PC-9 (cell line): ENCODE measurements around the gene DMRTA2. TPM values are rescaled to one million over a fixed set of nuclear protein-coding genes. Genes with fewer than 3 reads are reported as not detected.

Experiments
- BruUV-seq: library from RNA; stranded (reverse); fragments of 400-500 nt; replicated peaks from 2 replicates; lab custom pipeline; 2021; lab: Mats Ljungman, UMichigan
- CTCF ChIA-PET: fragments of 300-600 bp; sonication (Branson Sonifier 250); formaldehyde crosslinking; loops from one replicate; lab custom pipeline; 2022; ENCODE audit warnings: antibody characterized with exemption; lab: Charles Lee
- POLR2A ChIA-PET: fragments of 300-600 bp; sonication (Branson Sonifier 250); formaldehyde crosslinking; loops from one replicate; lab custom pipeline; 2022; ENCODE audit warnings: antibody characterized with exemption; ENCODE audit not compliant: unreplicated experiment; lab: Charles Lee
- DNase-seq, 2 experiments: peaks; one replicate each; pipeline versions ENCODE4 v3.0.0 to v3.0.0-alpha.2; 2015 to 2022; ENCODE audit warnings: mixed read lengths in 1 of 2
- H2AFZ ChIP-seq: fragments of 200-600 bp; sonication (generic); 2 replicates; pipeline ENCODE4 v1.8.1; 2017; ENCODE audit warnings: antibody characterized with exemption
- H3F3A ChIP-seq: fragments of 200-600 bp; sonication (generic); 2 replicates; pipeline ENCODE4 v1.8.1; 2017; ENCODE audit warnings: antibody characterized with exemption, mild to moderate bottlenecking, low read depth; ENCODE audit not compliant: insufficient read depth
- H3K27ac ChIP-seq: fragments of 200-600 bp; sonication (generic); 2 replicates; pipeline ENCODE4 v1.6.1; 2016; ENCODE audit warnings: mixed run types
- H3K27me3 ChIP-seq: fragments of 200-600 bp; sonication (generic); 2 replicates; pipeline ENCODE4 v1.6.1; 2016; ENCODE audit warnings: low read depth, mixed run types; ENCODE audit not compliant: insufficient read depth
- H3K36me3 ChIP-seq: fragments of 200-600 bp; sonication (generic); 2 replicates; pipeline ENCODE4 v1.6.1; 2016; ENCODE audit warnings: low read depth, mixed run types
- H3K4me1 ChIP-seq: fragments of 200-600 bp; sonication (generic); replicated peaks from 2 replicates; pipeline ENCODE4 v1.6.1; 2016; ENCODE audit warnings: mixed run types; ENCODE audit not compliant: insufficient read depth
- H3K4me2 ChIP-seq: fragments of 200-600 bp; sonication (generic); 2 replicates; pipeline ENCODE4 v1.6.1; 2017; ENCODE audit warnings: mixed run types
- H3K4me3 ChIP-seq: fragments of 200-600 bp; sonication (generic); 2 replicates; pipeline ENCODE4 v1.6.1; 2016; ENCODE audit warnings: mixed run types
- H3K79me2 ChIP-seq: fragments of 200-600 bp; sonication (generic); 2 replicates; pipeline ENCODE4 v1.6.1; 2017; ENCODE audit warnings: low read depth, mixed run types
- H3K9me2 ChIP-seq: fragments of 200-600 bp; sonication (generic); 2 replicates; pipeline ENCODE4 v1.8.1; 2017; ENCODE audit warnings: mild to moderate bottlenecking; ENCODE audit not compliant: insufficient read depth
- H3K9me3 ChIP-seq: fragments of 200-600 bp; sonication (generic); 2 replicates; pipeline ENCODE4 v1.8.1; 2016; ENCODE audit warnings: low read depth; ENCODE audit not compliant: insufficient read depth
- H4K20me1 ChIP-seq: fragments of 200-600 bp; sonication (generic); 2 replicates; pipeline ENCODE4 v1.8.1; 2017; ENCODE audit not compliant: insufficient read depth
- EZH2 ChIP-seq: fragments of 200-600 bp; sonication (generic); IDR thresholded peaks from 2 replicates; pipeline ENCODE4 v1.8.0; 2017; ENCODE audit warnings: antibody characterized with exemption, low read depth
- intact Hi-C: fragments of 100-400 bp; cut with micrococcal nuclease; formaldehyde crosslinking; loops from one replicate; pipeline ENCODE4 v1.10.0; 2022; ENCODE audit not compliant: unreplicated experiment
- total RNA-seq: library from RNA; stranded (reverse); gene quantifications from 2 replicates; pipeline ENCODE4 v1.2.3, GENCODE V29; 2021
- TF ChIP-seq, protein P1 (sequence below): fragments of 200-600 bp; sonication (generic); conservative IDR thresholded peaks from 2 replicates; pipeline ENCODE4 v1.6.1; 2017; ENCODE audit warnings: mixed run types, antibody characterized with exemption, mild to moderate bottlenecking, moderate library complexity

DMRTA2 gene
- total RNA-seq, 1 experiment from 2014 or later: not detected

DNA sequence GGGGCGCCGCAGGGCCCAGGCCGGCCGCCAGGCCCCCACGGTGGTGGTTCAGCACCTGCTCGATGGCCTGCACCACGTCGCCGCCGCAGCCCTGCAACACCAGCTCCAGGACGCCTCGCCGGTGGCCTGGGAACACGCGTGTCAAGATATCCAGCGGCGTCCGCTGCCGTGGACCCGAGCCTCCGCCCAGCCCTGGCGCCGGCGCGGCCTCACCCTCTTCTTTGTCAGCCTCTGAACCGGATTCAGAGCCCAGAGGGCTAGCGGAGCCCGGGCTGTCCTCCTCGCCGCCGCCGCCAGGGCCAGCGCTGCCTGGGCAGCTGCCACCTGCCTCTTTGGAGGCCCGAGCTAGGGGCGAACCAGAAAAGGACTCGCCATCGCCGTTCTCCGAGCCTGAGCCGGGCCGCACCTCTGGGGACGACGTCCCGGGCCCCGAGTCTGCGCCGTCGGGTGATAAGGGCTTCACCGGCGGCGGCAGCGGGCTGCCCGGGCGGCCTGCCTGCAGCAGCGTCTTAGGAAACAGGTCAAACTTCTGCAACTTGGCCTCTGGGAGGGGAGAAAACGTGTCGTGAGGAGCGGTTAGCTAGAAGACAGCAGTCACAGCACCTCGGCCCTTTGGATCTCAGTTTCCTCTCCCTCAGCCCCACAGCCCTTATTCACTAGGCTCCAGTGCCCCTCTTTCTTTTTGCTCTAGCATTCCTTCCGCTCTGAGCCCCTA lies 3.9 kb downstream of the DMRTA2 start:
- DNase-seq: no peak
- no peaks in the 10 kb centered on the region for H3K9me3 ChIP-seq
- H3K9me2 ChIP-seq: no peaks in the 10 kb centered on the region
- POLR2A ChIA-PET: no interaction called here
- intact Hi-C loops: no loop called here
- no peak overlapping the region for H2AFZ ChIP-seq
- H3F3A ChIP-seq: no peaks in the 10 kb centered on the region; the same call in 1 of the 2 replicates
- H3K79me2 ChIP-seq: no peaks in the 10 kb centered on the region
- CTCF ChIA-PET: no interaction called here
- no TSS peak for BruUV-seq
- H4K20me1 ChIP-seq: no peaks in the 10 kb centered on the region
- TF ChIP-seq, protein P1, sequence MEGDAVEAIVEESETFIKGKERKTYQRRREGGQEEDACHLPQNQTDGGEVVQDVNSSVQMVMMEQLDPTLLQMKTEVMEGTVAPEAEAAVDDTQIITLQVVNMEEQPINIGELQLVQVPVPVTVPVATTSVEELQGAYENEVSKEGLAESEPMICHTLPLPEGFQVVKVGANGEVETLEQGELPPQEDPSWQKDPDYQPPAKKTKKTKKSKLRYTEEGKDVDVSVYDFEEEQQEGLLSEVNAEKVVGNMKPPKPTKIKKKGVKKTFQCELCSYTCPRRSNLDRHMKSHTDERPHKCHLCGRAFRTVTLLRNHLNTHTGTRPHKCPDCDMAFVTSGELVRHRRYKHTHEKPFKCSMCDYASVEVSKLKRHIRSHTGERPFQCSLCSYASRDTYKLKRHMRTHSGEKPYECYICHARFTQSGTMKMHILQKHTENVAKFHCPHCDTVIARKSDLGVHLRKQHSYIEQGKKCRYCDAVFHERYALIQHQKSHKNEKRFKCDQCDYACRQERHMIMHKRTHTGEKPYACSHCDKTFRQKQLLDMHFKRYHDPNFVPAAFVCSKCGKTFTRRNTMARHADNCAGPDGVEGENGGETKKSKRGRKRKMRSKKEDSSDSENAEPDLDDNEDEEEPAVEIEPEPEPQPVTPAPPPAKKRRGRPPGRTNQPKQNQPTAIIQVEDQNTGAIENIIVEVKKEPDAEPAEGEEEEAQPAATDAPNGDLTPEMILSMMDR: no peak
- TF ChIP-seq EZH2: no peak
- H3K27me3 ChIP-seq: peaks cover 25% of the 10 kb centered on the region
- H3K27ac ChIP-seq: no peak overlapping the region
- H3K4me2 ChIP-seq: no peak overlapping the region
- H3K4me3 ChIP-seq: no peak overlapping the region
- H3K36me3 ChIP-seq: no peaks in the 10 kb centered on the region
- no peaks in the 10 kb centered on the region for H3K4me1 ChIP-seq

DNA sequence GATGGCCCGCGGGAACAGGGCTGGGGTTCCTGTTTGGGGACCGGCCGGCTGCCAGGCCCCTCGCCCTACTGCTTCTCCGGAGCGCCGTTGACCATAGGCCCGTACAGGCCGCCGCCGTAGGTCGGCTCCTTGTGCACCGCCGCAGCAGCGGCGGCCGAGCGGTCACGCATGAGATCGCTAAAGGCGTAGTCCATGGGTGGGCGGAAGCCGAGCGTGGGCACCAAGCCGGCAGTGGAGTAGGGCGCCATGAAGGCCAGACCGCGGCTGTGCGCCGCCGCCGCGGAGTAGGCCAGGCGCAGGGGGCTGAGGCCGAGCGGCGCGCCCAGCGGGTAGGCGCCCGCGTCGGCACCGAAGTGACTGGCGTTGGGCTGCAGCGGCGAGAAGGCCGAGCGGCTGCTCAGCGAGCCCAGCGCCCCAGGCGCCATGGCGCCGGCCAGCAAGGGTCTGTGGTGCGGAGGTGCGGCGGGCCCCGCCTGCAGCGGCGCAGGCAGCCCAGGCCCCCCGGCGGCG lies 4.6 kb downstream of the DMRTA2 start:
- ChIA-PET POLR2A (no interaction called here), CTCF (no interaction called here)
- Histone ChIP-seq H3K4me1 (no peaks in the 10 kb centered on the region), H3K79me2 (no peaks in the 10 kb centered on the region), H3K9me2 (no peaks in the 10 kb centered on the region), H2AFZ (no peak overlapping the region), H3K36me3 (no peaks in the 10 kb centered on the region), H3K4me3 (no peak overlapping the region), H3F3A (no peaks in the 10 kb centered on the region; the same call in 1 of the 2 replicates), H3K9me3 (no peaks in the 10 kb centered on the region), H3K27ac (no peak overlapping the region), H4K20me1 (no peaks in the 10 kb centered on the region), H3K27me3 (peaks cover 31% of the 10 kb centered on the region), H3K4me2 (no peak overlapping the region)
- no TSS peak for BruUV-seq
- intact Hi-C loops: no loop called here
- DNase-seq: no peak
- TF ChIP-seq, protein P1: no peak
- TF ChIP-seq EZH2: no peak

DNA sequence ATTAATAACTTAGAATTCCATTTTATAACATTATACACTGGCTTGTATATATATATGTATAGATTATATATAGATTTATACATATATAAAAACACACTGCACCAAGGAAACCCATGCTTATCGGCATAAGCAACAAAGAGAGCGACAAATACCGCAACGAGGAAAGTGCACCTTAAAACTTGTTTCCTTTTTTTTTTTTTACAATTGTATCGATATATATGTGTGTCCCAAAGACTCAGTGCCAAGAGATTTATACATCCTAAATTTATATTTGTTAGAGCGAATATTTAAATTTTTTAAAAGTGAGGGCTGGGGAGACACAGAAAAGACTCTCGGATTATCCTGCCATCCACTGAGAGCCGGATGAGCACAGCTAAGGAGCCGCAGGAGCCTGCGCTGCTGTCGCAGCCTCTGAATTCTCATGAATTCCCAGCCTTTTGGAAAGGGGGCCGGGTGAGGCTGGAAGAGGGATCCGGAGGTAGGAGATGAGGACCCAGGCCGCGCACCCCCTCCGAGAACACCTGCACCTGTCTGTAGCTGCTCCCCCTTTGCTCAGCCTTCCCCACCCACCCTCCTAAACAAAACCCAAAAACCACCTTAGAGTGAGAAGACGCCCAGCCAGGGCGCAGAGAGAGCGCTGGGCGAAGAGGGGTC lies 5.2 kb downstream of the DMRTA2 start:
- Histone ChIP-seq H3K79me2 (no peaks in the 10 kb centered on the region), H2AFZ (no peak overlapping the region), H3K4me1 (no peaks in the 10 kb centered on the region), H3K36me3 (no peaks in the 10 kb centered on the region), H3F3A (no peaks in the 10 kb centered on the region; the same call in 1 of the 2 replicates), H3K27me3 (peaks cover 37% of the 10 kb centered on the region), H4K20me1 (no peaks in the 10 kb centered on the region), H3K9me2 (no peaks in the 10 kb centered on the region), H3K9me3 (no peaks in the 10 kb centered on the region), H3K4me2 (no peak overlapping the region), H3K27ac (no peak overlapping the region), H3K4me3 (no peak overlapping the region)
- no peak for DNase-seq
- BruUV-seq: no TSS peak
- intact Hi-C loops: no loop called here
- no peak for TF ChIP-seq EZH2
- TF ChIP-seq, protein P1: no peak
- ChIA-PET POLR2A (no interaction called here), CTCF (no interaction called here)
